A549 (cell line): ENCODE results near the gene DNAH17.

Experiments
- CTCF ChIP-seq: fragments of >200 bp; sonication (Bioruptor Twin); formaldehyde crosslinking; IDR thresholded peaks from 3 replicates; pipeline ENCODE4 v1.5.1; 2016
- MAFK ChIP-seq: fragments of 450-650 bp; IDR thresholded peaks from 2 replicates; pipeline ENCODE4 v1.6.1; 2014; ENCODE audit not compliant: partially characterized antibody
- MAX ChIP-seq: IDR thresholded peaks from 2 replicates; pipeline ENCODE4 v1.6.1; 2012
- NFE2L2 ChIP-seq: fragments of 150-350 bp; conservative IDR thresholded peaks from 2 replicates; pipeline ENCODE4 v1.6.1; 2014; ENCODE audit warnings: low read length

- TF ChIP-seq MAFK (no peak), CTCF (no peak), MAX (no peak), NFE2L2 (no peak)
Measured at GRCh38 chr17:78486228-78486802, 90.9 kb downstream of the DNAH17 start.
